Left lung (tissue), 10 donors: ENCODE measurements around the gene LNP1. TPM values are rescaled to one million over a fixed set of nuclear protein-coding genes. Genes with fewer than 3 reads are reported as not detected.

Experiments used
- ATAC-seq: fragments of 200-7000 bp; cut with Tn5 transposase; one replicate; pipeline ENCODE4 v1.9.1; 2020; ENCODE audit warnings: moderate library complexity
- DNase-seq, 4 donors: peaks; one replicate each; pipeline ENCODE4 v3.0.0-alpha.2; 2013 to 2020
- H3K27ac ChIP-seq, 2 donors: fragments of 200-600 bp; sonication (generic) in 1 of 2; one replicate each; pipeline versions ENCODE4 v1.5.0 to v1.8.0; 2020 to 2021
- H3K27me3 ChIP-seq, 2 donors: fragments of 200-600 bp; sonication (generic) in 1 of 2; one replicate each; pipeline versions ENCODE4 v1.5.0 to v1.8.0; 2020 to 2021
- H3K36me3 ChIP-seq, 2 donors: fragments of 200-600 bp; sonication (generic) in 1 of 2; one replicate each; pipeline versions ENCODE4 v1.5.0 to v1.8.0; 2020 to 2021
- H3K4me1 ChIP-seq, 2 donors: fragments of 200-600 bp; one replicate each; pipeline ENCODE4 v1.8.0; 2021
- H3K4me3 ChIP-seq, 2 donors: fragments of 200-600 bp; sonication (generic) in 1 of 2; one replicate each; pipeline versions ENCODE4 v1.5.0 to v1.8.0; 2020 to 2021; ENCODE audit warnings: mild to moderate bottlenecking in 1 of 2
- H3K9me3 ChIP-seq, 2 donors: fragments of 200-600 bp; sonication (generic) in 1 of 2; one replicate each; pipeline versions ENCODE4 v1.5.0 to v1.8.0; 2020 to 2021
- CTCF ChIP-seq, 2 donors: fragments of 200-600 bp; sonication (generic) in 1 of 2; IDR thresholded peaks; one replicate each; pipeline versions ENCODE4 v1.5.0 to v1.8.0; 2021; ENCODE audit warnings: antibody characterized with exemption in 2 of 2
- intact Hi-C, 2 donors: fragments of 100-400 bp; cut with DNase I; formaldehyde crosslinking; loops; one replicate each; pipeline versions ENCODE4 v1.11.2 to v1.14.2; 2022
- polyA plus RNA-seq, 6 donors: library from polyadenylated mRNA; unstranded; fragments of 120-200 nt; gene quantifications; one replicate each; pipeline ENCODE4 v1.2.1, GENCODE V29; 2013; ENCODE audit not compliant: insufficient read length in 6 of 6
- total RNA-seq, 2 donors: library from RNA; stranded (reverse); fragmentation: NEBNext Ultra II Directional; extraction: Animal tissue kit (Norgen Biotek cat#: 25700); gene quantifications; one replicate each; pipeline ENCODE4 v1.2.1, GENCODE V29; 2021
- donor health status: DM: no; HTN: yes; CAD: no.
- donor health status: DM: no; HTN: no; CAD: no.

The LNP1 gene
- total and polyA plus RNA-seq, 8 donors: 1.4 to 13.0 (median 9.0) TPM

DNA sequence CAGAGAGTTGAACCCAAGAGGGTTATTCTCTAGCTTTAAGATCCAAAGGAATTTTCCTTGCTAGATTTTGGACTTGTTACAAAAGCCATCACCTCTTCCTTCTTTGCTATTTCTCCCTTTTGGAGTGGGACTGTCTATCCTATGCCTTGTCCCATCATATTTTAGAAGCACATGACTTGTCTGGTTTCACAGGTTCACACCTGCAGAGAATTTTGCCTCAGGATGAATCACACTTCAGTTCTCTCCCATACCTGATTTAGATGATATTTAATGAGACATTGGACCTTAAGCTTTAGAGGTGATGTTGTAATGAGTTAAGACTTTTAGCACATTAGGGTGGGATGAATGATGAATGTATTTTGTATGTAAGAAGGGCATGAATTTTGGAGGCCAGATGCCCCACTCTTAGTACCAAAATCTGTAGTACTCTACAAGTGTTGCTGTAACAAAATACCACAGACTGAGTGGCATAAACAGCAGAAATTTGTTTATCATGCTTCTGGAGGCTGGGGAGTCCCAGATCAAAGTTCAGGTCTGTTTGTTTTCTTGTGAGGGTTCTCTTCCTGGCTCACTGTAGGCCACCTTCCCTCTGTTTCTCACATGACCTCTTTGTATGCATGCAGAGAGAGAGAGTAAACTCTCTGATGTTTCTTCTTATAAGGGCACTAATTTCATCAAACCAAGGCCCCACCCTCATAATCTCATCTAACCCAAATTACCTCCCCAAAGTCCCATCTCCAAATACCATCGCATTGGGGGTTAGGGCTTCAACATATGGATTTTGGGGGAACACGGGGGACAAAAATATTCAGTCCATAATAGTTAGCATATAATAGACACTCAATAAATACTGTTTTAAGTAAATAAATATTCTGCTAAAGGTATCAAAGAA lies 10.0 kb downstream of the LNP1 start:
- Histone ChIP-seq H3K36me3 (no peaks in the 10 kb centered on the region), H3K4me1 (no peaks in the 10 kb centered on the region), H3K27ac (no peak overlapping the region), H3K9me3 (peaks cover 0 to 12% of the 10 kb centered on the region in 2 donors), H3K4me3 (no peak overlapping the region), H3K27me3 (no peaks in the 10 kb centered on the region)
- ATAC-seq (no peak), DNase-seq (no peak)
- no peak for TF ChIP-seq CTCF (IDR thresholded peaks at IDR 0.05)
- intact Hi-C loops: no loop called here

- no peak for DNase-seq
- H3K27ac ChIP-seq: no peak overlapping the region
- H3K9me3 ChIP-seq: peaks cover 0 to 3% of the 10 kb centered on the region in 2 donors
- no peak for ATAC-seq
- intact Hi-C loops: no loop called here
- H3K36me3 ChIP-seq: no peaks in the 10 kb centered on the region
- no peak overlapping the region for H3K4me3 ChIP-seq
- TF ChIP-seq CTCF (IDR thresholded peaks at IDR 0.05): no peak
- H3K4me1 ChIP-seq: no peaks in the 10 kb centered on the region
- no peaks in the 10 kb centered on the region for H3K27me3 ChIP-seq
These were observed 11.7 kb downstream of the LNP1 start for GRCh38 chr3:100412912-100413590.

- Histone ChIP-seq H3K9me3 (no peaks in the 10 kb centered on the region), H3K4me3 (no peak overlapping the region), H3K27ac (no peak overlapping the region), H3K27me3 (no peaks in the 10 kb centered on the region), H3K4me1 (no peaks in the 10 kb centered on the region), H3K36me3 (no peaks in the 10 kb centered on the region)
- DNase-seq (no peak), ATAC-seq (no peak)
- TF ChIP-seq CTCF (IDR thresholded peaks at IDR 0.05): no peak
- intact Hi-C loops: no loop called here
These were observed 12.3 kb downstream of the LNP1 start for GRCh38 chr3:100413613-100414012.

DNA sequence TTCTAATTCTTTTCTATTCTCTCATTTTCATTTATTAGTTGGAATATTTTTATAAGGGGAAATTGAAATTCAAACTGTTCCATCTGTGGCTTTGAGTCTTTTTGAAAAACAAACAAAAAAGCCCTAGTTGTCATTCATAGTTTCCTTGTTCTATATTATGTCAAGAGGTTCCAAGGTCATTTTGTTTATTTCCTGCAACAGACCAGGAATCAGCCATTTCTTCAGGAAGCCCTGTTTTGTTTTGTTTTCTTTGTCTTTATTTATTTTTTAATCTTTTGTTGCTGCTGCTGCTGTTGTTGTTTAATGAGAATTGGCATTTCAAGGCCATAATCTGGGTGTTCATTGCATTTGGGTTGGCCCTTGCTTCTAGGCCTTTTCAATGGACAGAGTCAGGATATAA lies 14.8 kb downstream of the LNP1 start:
- ATAC-seq: no peak
- H3K4me3 ChIP-seq: no peak overlapping the region
- no peak overlapping the region for H3K27ac ChIP-seq
- intact Hi-C loops: no loop called here
- no peak for TF ChIP-seq CTCF (IDR thresholded peaks at IDR 0.05)
- no peaks in the 10 kb centered on the region for H3K4me1 ChIP-seq
- no peaks in the 10 kb centered on the region for H3K9me3 ChIP-seq
- H3K36me3 ChIP-seq: no peaks in the 10 kb centered on the region
- no peak for DNase-seq
- H3K27me3 ChIP-seq: no peaks in the 10 kb centered on the region

GRCh38 chr3:100416863-100417262 lies 15.5 kb downstream of the LNP1 start:
- Histone ChIP-seq H3K9me3 (no peaks in the 10 kb centered on the region), H3K27me3 (no peaks in the 10 kb centered on the region), H3K27ac (no peak overlapping the region), H3K36me3 (no peaks in the 10 kb centered on the region), H3K4me1 (no peaks in the 10 kb centered on the region), H3K4me3 (no peak overlapping the region)
- ATAC-seq (no peak), DNase-seq (no peak)
- no peak for TF ChIP-seq CTCF (IDR thresholded peaks at IDR 0.05)
- intact Hi-C loops: no loop called here
